Coronary artery (tissue), 2 donors: ENCODE measurements around the gene DELE1.

Experiments
- DNase-seq: peaks from one replicate; pipeline ENCODE4 v3.0.0-alpha.2; 2017; ENCODE audit warnings: low spot score
- H3K27ac ChIP-seq, 2 donors: fragments of 200-600 bp; sonication (generic); one replicate each; pipeline ENCODE4 v1.5.1; 2016 to 2019
- H3K4me3 ChIP-seq: fragments of 200-600 bp; sonication (generic); 2 replicates; pipeline ENCODE4 v1.5.1; 2016; ENCODE audit warnings: mild to moderate bottlenecking, moderate library complexity
- CTCF ChIP-seq: fragments of 200-600 bp; sonication (generic); IDR thresholded peaks from one replicate; pipeline ENCODE4 v1.5.1; 2019; ENCODE audit warnings: antibody characterized with exemption

Gene DELE1

GRCh38 chr5:141877356-141878185, 46.1 kb upstream of the DELE1 start:
- no peak for TF ChIP-seq CTCF
- peak; percentile 71 for DNase-seq
- peak overlapping the region in 1 of 2 donors; percentile 84 for H3K27ac ChIP-seq
- H3K4me3 ChIP-seq, result peak overlapping the region; percentile 79

- TF ChIP-seq CTCF, result no peak
- peak within 1 kb of the TSS; percentile 79 for H3K4me3 ChIP-seq
- peak within 1 kb of the TSS; percentile 10 to 84 for H3K27ac ChIP-seq
- no peak for DNase-seq
Observed at GRCh38 chr5:141878186-141878710, 45.4 kb upstream of the DELE1 start, which contains the start of gene PCDH1. TSS of gene PCDH1 (minus strand) at chr5:141878410. CDS start at chr5:141878262, 148 bp downstream.

GRCh38 chr5:141878711-141879425, 44.8 kb upstream of the DELE1 start:
- DNase-seq, result peak; percentile 91
- H3K27ac ChIP-seq, result peak overlapping the region; percentile 10 to 84
- peak; percentile 94 for TF ChIP-seq CTCF
- peak overlapping the region; percentile 79 for H3K4me3 ChIP-seq

- no peak for DNase-seq
- no peak for TF ChIP-seq CTCF
- Histone ChIP-seq H3K4me3 (no peak overlapping the region), H3K27ac (peak overlapping the region in 1 of 2 donors; percentile 84)
Observed at GRCh38 chr5:141879426-141879759, 44.3 kb upstream of the DELE1 start.

GRCh38 chr5:141879941-141880738, 43.5 kb upstream of the DELE1 start:
- no peak for DNase-seq
- Histone ChIP-seq H3K4me3 (no peak overlapping the region), H3K27ac (peak overlapping the region in 1 of 2 donors; percentile 84)
- no peak for TF ChIP-seq CTCF

- peak overlapping the region in 1 of 2 donors; percentile 41 for H3K27ac ChIP-seq
- DNase-seq, result no peak
- TF ChIP-seq CTCF, result no peak
- H3K4me3 ChIP-seq, result no peak overlapping the region
Observed at GRCh38 chr5:141880961-141881801, 42.5 kb upstream of the DELE1 start.
